PC-9 (cell line): ENCODE results near the gene QPCTL. TPM values are rescaled to one million over a fixed set of nuclear protein-coding genes. Genes with fewer than 3 reads are reported as not detected.

Source experiments
- BruUV-seq: library from RNA; stranded (reverse); fragments of 400-500 nt; replicated peaks from 2 replicates; lab custom pipeline; 2021; lab: Mats Ljungman, UMichigan
- CTCF ChIA-PET: fragments of 300-600 bp; sonication (Branson Sonifier 250); formaldehyde crosslinking; loops from one replicate; lab custom pipeline; 2022; ENCODE audit warnings: antibody characterized with exemption; lab: Charles Lee
- POLR2A ChIA-PET: fragments of 300-600 bp; sonication (Branson Sonifier 250); formaldehyde crosslinking; loops from one replicate; lab custom pipeline; 2022; ENCODE audit warnings: antibody characterized with exemption; ENCODE audit not compliant: unreplicated experiment; lab: Charles Lee
- DNase-seq, 2 experiments: peaks; one replicate each; pipeline versions ENCODE4 v3.0.0 to v3.0.0-alpha.2; 2015 to 2022; ENCODE audit warnings: mixed read lengths in 1 of 2
- H2AFZ ChIP-seq: fragments of 200-600 bp; sonication (generic); 2 replicates; pipeline ENCODE4 v1.8.1; 2017; ENCODE audit warnings: antibody characterized with exemption
- H3F3A ChIP-seq: fragments of 200-600 bp; sonication (generic); 2 replicates; pipeline ENCODE4 v1.8.1; 2017; ENCODE audit warnings: antibody characterized with exemption, mild to moderate bottlenecking, low read depth; ENCODE audit not compliant: insufficient read depth
- H3K27ac ChIP-seq: fragments of 200-600 bp; sonication (generic); 2 replicates; pipeline ENCODE4 v1.6.1; 2016; ENCODE audit warnings: mixed run types
- H3K27me3 ChIP-seq: fragments of 200-600 bp; sonication (generic); 2 replicates; pipeline ENCODE4 v1.6.1; 2016; ENCODE audit warnings: low read depth, mixed run types; ENCODE audit not compliant: insufficient read depth
- H3K36me3 ChIP-seq: fragments of 200-600 bp; sonication (generic); 2 replicates; pipeline ENCODE4 v1.6.1; 2016; ENCODE audit warnings: low read depth, mixed run types
- H3K4me1 ChIP-seq: fragments of 200-600 bp; sonication (generic); replicated peaks from 2 replicates; pipeline ENCODE4 v1.6.1; 2016; ENCODE audit warnings: mixed run types; ENCODE audit not compliant: insufficient read depth
- H3K4me2 ChIP-seq: fragments of 200-600 bp; sonication (generic); 2 replicates; pipeline ENCODE4 v1.6.1; 2017; ENCODE audit warnings: mixed run types
- H3K4me3 ChIP-seq: fragments of 200-600 bp; sonication (generic); 2 replicates; pipeline ENCODE4 v1.6.1; 2016; ENCODE audit warnings: mixed run types
- H3K79me2 ChIP-seq: fragments of 200-600 bp; sonication (generic); 2 replicates; pipeline ENCODE4 v1.6.1; 2017; ENCODE audit warnings: low read depth, mixed run types
- H3K9me2 ChIP-seq: fragments of 200-600 bp; sonication (generic); 2 replicates; pipeline ENCODE4 v1.8.1; 2017; ENCODE audit warnings: mild to moderate bottlenecking; ENCODE audit not compliant: insufficient read depth
- H3K9me3 ChIP-seq: fragments of 200-600 bp; sonication (generic); 2 replicates; pipeline ENCODE4 v1.8.1; 2016; ENCODE audit warnings: low read depth; ENCODE audit not compliant: insufficient read depth
- H4K20me1 ChIP-seq: fragments of 200-600 bp; sonication (generic); 2 replicates; pipeline ENCODE4 v1.8.1; 2017; ENCODE audit not compliant: insufficient read depth
- EZH2 ChIP-seq: fragments of 200-600 bp; sonication (generic); IDR thresholded peaks from 2 replicates; pipeline ENCODE4 v1.8.0; 2017; ENCODE audit warnings: antibody characterized with exemption, low read depth
- intact Hi-C: fragments of 100-400 bp; cut with micrococcal nuclease; formaldehyde crosslinking; loops from one replicate; pipeline ENCODE4 v1.10.0; 2022; ENCODE audit not compliant: unreplicated experiment
- total RNA-seq: library from RNA; stranded (reverse); gene quantifications from 2 replicates; pipeline ENCODE4 v1.2.3, GENCODE V29; 2021
- TF ChIP-seq, protein P1 (sequence below): fragments of 200-600 bp; sonication (generic); conservative IDR thresholded peaks from 2 replicates; pipeline ENCODE4 v1.6.1; 2017; ENCODE audit warnings: mixed run types, antibody characterized with exemption, mild to moderate bottlenecking, moderate library complexity

QPCTL gene
- total RNA-seq, 1 experiment from 2014 or later, result 27.6 TPM

DNA sequence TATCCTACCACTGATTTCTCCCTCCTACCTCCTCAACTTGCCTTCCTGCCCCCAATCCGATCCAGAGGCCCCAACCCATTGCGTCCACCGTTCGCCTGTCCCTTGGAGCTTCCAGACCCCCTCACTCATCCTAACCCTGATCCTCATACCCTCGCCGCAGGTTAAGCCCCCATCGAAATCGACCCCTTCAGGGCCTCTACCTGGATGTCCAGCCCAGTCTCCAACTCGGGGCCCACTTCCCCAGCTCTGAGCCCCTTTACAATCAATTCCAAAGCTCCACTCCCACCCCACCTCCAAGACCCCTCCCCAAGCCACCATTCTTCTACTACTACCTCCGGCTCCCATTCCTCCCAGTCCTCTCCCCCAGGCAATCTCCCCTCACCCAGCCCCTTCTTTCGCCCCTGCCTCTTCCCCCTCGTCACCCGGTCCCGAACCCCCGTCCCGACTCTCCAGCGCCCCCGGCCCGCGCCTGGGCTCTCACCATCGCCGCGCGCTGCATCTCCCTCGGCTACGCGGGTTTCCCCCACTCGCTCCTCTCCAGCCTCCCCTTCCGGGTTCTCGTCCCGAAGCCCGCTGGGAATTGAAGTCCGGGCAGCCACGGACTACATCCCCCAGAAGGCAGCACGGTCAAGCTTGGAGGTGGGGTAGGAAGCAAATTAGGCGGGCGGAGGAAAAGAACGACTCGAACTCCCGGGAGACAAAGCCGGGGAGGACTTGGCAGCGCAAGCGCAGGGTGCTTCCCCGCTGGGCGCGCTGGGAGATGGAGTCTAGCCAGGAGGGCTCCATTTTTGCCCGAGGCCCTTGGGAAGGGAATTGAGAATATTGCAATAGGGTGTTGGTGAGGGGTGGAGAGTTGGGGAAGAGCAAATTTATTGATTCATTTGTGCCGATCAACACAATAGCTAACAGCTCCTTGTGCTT is 38.2 kb downstream of the QPCTL start, which contains the start of gene FBXO46:
FBXO46 (minus strand) TSS at position 529 of the 921 bp plus-strand sequence. CDS start 17,401 bp downstream, outside the sequence.
- H3K79me2 ChIP-seq, result peaks cover 51% of the 10 kb centered on the region
- peaks cover 18% of the 10 kb centered on the region; the same call in 1 of the 2 replicates for H4K20me1 ChIP-seq
- H3K27ac ChIP-seq, result peak within 1 kb of the TSS; percentile 46
- H3K4me3 ChIP-seq, result peak within 1 kb of the TSS; percentile 93
- CTCF ChIA-PET, result interaction anchor here (0.6 to 1.2 kb wide), 4 partner anchors 39 to 155 kb away, joined by 3 to 12 read pairs (median 8); partner anchors contain the start of gene IRF2BP1
- no peaks in the 10 kb centered on the region for H3K9me3 ChIP-seq
- H3K36me3 ChIP-seq, result peaks cover 4% of the 10 kb centered on the region; the same call in 1 of the 2 replicates
- intact Hi-C loops, result loop anchor here (2.0 kb wide), 1 partner anchor 38 kb away; the partner anchor contains the start of gene SIX5
- no peaks in the 10 kb centered on the region for H3K27me3 ChIP-seq
- DNase-seq, result peak; percentile 94 to 97
- TF ChIP-seq, protein P1, sequence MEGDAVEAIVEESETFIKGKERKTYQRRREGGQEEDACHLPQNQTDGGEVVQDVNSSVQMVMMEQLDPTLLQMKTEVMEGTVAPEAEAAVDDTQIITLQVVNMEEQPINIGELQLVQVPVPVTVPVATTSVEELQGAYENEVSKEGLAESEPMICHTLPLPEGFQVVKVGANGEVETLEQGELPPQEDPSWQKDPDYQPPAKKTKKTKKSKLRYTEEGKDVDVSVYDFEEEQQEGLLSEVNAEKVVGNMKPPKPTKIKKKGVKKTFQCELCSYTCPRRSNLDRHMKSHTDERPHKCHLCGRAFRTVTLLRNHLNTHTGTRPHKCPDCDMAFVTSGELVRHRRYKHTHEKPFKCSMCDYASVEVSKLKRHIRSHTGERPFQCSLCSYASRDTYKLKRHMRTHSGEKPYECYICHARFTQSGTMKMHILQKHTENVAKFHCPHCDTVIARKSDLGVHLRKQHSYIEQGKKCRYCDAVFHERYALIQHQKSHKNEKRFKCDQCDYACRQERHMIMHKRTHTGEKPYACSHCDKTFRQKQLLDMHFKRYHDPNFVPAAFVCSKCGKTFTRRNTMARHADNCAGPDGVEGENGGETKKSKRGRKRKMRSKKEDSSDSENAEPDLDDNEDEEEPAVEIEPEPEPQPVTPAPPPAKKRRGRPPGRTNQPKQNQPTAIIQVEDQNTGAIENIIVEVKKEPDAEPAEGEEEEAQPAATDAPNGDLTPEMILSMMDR, result no peak; the same call in 1 of the 2 replicates
- TF ChIP-seq EZH2, result no peak
- H3K4me1 ChIP-seq, result peaks cover 9% of the 10 kb centered on the region
- peak within 1 kb of the TSS; percentile 79 for H2AFZ ChIP-seq
- peaks cover 22% of the 10 kb centered on the region; the same call in 1 of the 2 replicates for H3F3A ChIP-seq
- H3K9me2 ChIP-seq, result no peaks in the 10 kb centered on the region
- BruUV-seq, result no TSS peak
- peak within 1 kb of the TSS; percentile 95 for H3K4me2 ChIP-seq
- POLR2A ChIA-PET, result interaction anchor here (0.5 to 0.9 kb wide), 7 partner anchors 11 to 217 kb away, joined by 3 to 29 read pairs (median 4); partner anchors contain the start of gene SIX5

DNA sequence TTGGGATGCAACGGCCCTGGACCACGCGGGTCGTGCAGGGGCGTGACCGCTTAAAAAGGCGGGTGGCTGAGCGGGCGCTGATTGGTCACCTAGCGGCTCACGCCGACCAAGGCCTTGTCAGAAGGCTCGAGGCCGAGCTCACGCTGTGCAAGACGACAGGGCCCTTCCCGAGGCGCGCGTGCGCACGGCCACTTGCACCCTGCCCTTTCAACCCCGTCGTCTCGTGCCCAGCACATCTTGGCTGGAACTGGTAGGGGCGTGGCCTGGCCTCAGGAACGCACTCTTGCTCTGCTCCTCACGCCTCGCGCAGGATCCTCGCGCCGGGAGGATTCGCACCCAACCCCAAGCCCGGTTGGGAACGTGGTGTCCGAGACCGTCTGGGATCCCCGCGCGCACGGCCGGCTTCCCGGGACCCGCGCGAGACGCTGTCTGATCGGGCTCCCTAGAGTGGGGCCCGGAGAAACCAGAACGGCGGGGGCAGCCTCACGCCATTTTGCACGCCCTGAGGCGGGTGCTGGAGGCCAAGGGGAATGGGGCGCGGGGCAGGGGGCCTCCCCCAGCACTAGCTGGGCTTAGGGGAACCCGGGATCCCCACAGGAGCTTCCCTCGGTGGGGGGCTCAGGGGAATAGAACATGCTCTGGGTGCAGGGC is 40.8 kb downstream of the QPCTL start, which contains the start of gene MEIOSIN:
MEIOSIN (plus strand) TSS at position 280 of the 651 bp plus-strand sequence. CDS start 1,938 bp downstream, outside the sequence.
- no peak for DNase-seq
- peaks cover 13% of the 10 kb centered on the region for H3K4me1 ChIP-seq
- TF ChIP-seq, protein P1, result no peak
- TF ChIP-seq EZH2, result no peak
- peaks cover 1% of the 10 kb centered on the region; the same call in 1 of the 2 replicates for H4K20me1 ChIP-seq
- no peaks in the 10 kb centered on the region for H3K36me3 ChIP-seq
- no peaks in the 10 kb centered on the region for H3K27me3 ChIP-seq
- POLR2A ChIA-PET, result no interaction called here
- H2AFZ ChIP-seq, result no peak within 1 kb of the TSS
- H3K9me3 ChIP-seq, result no peaks in the 10 kb centered on the region
- H3K4me3 ChIP-seq, result no peak within 1 kb of the TSS
- peaks cover 26% of the 10 kb centered on the region for H3F3A ChIP-seq
- no peak within 1 kb of the TSS for H3K4me2 ChIP-seq
- H3K9me2 ChIP-seq, result no peaks in the 10 kb centered on the region
- no TSS peak for BruUV-seq
- intact Hi-C loops, result no loop called here
- no peak within 1 kb of the TSS for H3K27ac ChIP-seq
- peaks cover 24% of the 10 kb centered on the region for H3K79me2 ChIP-seq
- CTCF ChIA-PET, result interaction anchor here (0.6 kb wide), 1 partner anchor 56 kb away, joined by 3 read pairs; no protein-coding TSS in a partner anchor
